ENCODE results near the gene NXPH4. TPM values are rescaled to one million over a fixed set of nuclear protein-coding genes. Genes with fewer than 3 reads are reported as not detected.

NXPH4 gene
- total and polyA plus RNA-seq, 4 experiments from 2014 or later = not detected

DNA sequence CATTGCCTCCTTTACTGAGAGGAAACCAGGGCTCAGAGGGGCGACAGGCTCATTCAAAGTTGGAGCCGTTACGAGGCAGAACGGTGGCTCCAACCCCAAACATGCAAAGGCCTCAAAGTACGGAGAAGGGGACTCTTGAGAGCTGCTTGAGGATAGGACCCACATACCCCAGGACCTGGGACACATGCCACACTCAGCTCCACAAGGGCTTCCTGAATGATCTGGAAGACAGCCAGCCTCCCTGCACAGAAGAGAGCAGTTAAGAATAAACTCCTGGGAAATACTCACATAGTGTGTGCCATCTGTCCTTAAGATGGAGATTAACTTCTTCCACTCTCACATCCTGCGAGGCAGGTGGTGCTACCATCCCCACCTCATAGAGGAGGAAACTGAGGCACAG lies 26.6 kb upstream of the NXPH4 start:
- no peak overlapping the region for H3K27ac Mint-ChIP-seq
- intact Hi-C loops (cut with micrococcal nuclease) = no loop called here
- CTCF ChIA-PET (ENCODE audit: partially characterized antibody) = no interaction called here

DNA sequence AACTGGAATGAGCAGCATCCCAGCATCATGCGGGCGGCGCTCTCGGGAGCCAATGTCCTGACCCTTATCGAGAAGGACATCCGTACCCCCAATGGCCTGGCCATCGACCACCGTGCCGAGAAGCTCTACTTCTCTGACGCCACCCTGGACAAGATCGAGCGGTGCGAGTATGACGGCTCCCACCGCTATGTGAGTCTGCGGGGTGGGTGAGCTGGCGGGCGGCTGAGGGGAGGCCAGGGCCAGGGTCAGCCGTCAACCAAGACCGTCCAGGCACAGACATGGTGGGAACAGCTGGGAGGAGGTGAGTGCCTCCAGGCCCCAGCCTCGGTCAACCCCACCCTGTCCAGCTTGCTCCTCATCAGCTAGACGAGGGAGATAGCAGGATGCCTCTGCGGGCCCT lies 25.8 kb upstream of the NXPH4 start:
- peak in 1 of 5 donors; percentile 30 for DNase-seq
- H3K4me3 Mint-ChIP-seq = no peak overlapping the region
- intact Hi-C loops (cut with micrococcal nuclease) = no loop called here
- Histone ChIP-seq H3K9me3 (ENCODE audit: control insufficient read depth in 1 of 2, low read length in 2 of 2) (no peaks in the 10 kb centered on the region), H3K27ac (ENCODE audit: low read depth, low read length) (no peak overlapping the region), H3K4me1 (ENCODE audit: insufficient read depth, low read length) (no peaks in the 10 kb centered on the region), H3K4me3 (ENCODE audit: low read length in 2 of 2) (no peak overlapping the region), H3K27me3 (ENCODE audit: insufficient read depth, low read length) (no peaks in the 10 kb centered on the region), H3K36me3 (ENCODE audit: insufficient read depth, low read length) (no peaks in the 10 kb centered on the region)
- ChIA-PET CTCF (ENCODE audit: partially characterized antibody) (no interaction called here), POLR2A (ENCODE audit: partially characterized antibody) (no interaction called here)
- H3K9me3 Mint-ChIP-seq = no peaks in the 10 kb centered on the region
- peaks cover 0 to 1% (median 0%) of the 10 kb centered on the region in 4 donors for H3K4me1 Mint-ChIP-seq
- no peaks in the 10 kb centered on the region for H3K36me3 Mint-ChIP-seq
- H3K27ac Mint-ChIP-seq = peak overlapping the region in 1 of 7 donors; percentile 82
- no peaks in the 10 kb centered on the region for H3K27me3 Mint-ChIP-seq

More for the DNA sequence above, 26.6 kb upstream of the NXPH4 start:
- Mint-ChIP-seq H3K9me3 (no peaks in the 10 kb centered on the region), H3K4me3 (no peak overlapping the region), H3K27me3 (no peaks in the 10 kb centered on the region), H3K36me3 (no peaks in the 10 kb centered on the region), H3K4me1 (peaks cover 0 to 1% (median 0%) of the 10 kb centered on the region in 4 donors)
- POLR2A ChIA-PET (ENCODE audit: partially characterized antibody) = no interaction called here
- Histone ChIP-seq H3K27ac (ENCODE audit: low read depth, low read length) (no peak overlapping the region), H3K4me3 (ENCODE audit: low read length in 2 of 2) (no peak overlapping the region), H3K27me3 (ENCODE audit: insufficient read depth, low read length) (no peaks in the 10 kb centered on the region), H3K4me1 (ENCODE audit: insufficient read depth, low read length) (no peaks in the 10 kb centered on the region), H3K36me3 (ENCODE audit: insufficient read depth, low read length) (no peaks in the 10 kb centered on the region), H3K9me3 (ENCODE audit: control insufficient read depth in 1 of 2, low read length in 2 of 2) (no peaks in the 10 kb centered on the region)
- DNase-seq = peak in 1 of 5 donors; percentile 1

DNA sequence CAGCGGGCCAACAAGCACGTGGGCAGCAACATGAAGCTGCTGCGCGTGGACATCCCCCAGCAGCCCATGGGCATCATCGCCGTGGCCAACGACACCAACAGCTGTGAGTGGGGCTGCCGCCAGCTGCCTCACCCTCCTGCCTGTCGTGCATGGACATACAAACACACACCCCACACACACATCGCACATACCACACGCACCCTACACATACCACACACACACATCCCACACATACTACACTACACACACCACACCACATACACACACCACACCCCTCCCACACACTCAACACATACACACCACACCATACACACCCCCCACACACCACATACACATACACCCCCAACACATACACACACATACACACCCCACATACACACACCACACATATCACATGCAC lies 25.2 kb upstream of the NXPH4 start:
- Histone ChIP-seq H3K27me3 (ENCODE audit: insufficient read depth, low read length) (no peaks in the 10 kb centered on the region), H3K27ac (ENCODE audit: low read depth, low read length) (no peak overlapping the region), H3K9me3 (ENCODE audit: control insufficient read depth in 1 of 2, low read length in 2 of 2) (no peaks in the 10 kb centered on the region), H3K36me3 (ENCODE audit: insufficient read depth, low read length) (no peaks in the 10 kb centered on the region), H3K4me3 (ENCODE audit: low read length in 2 of 2) (no peak overlapping the region), H3K4me1 (ENCODE audit: insufficient read depth, low read length) (no peaks in the 10 kb centered on the region)
- no peak overlapping the region for H3K4me3 Mint-ChIP-seq
- no peaks in the 10 kb centered on the region for H3K9me3 Mint-ChIP-seq
- POLR2A ChIA-PET (ENCODE audit: partially characterized antibody) = no interaction called here
- no peak for DNase-seq
- H3K36me3 Mint-ChIP-seq = peaks cover 0 to under 1% of the 10 kb centered on the region in 2 donors
- intact Hi-C loops (cut with micrococcal nuclease) = no loop called here
- no peak overlapping the region for H3K27ac Mint-ChIP-seq
- H3K4me1 Mint-ChIP-seq = peaks cover 0 to 1% (median 0%) of the 10 kb centered on the region in 4 donors
- no peaks in the 10 kb centered on the region for H3K27me3 Mint-ChIP-seq
- CTCF ChIA-PET (ENCODE audit: partially characterized antibody) = no interaction called here

DNA sequence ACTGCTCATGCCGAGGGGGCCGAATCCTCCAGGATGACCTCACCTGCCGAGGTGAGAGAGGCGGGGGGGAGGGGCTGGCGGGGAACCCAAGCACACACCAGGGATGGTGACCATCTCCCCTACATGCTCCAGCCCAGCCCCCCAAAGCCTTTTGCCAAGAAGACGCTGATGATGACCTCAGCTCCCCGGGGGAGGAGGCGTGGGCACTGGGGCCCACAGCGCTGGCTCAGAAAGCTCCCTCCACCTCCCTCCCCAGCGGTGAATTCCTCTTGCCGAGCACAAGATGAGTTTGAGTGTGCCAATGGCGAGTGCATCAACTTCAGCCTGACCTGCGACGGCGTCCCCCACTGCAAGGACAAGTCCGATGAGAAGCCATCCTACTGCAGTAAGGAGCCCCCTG lies 23.7 kb upstream of the NXPH4 start:
- H3K4me3 Mint-ChIP-seq = no peak overlapping the region
- POLR2A ChIA-PET (ENCODE audit: partially characterized antibody) = no interaction called here
- H3K9me3 Mint-ChIP-seq = no peaks in the 10 kb centered on the region

DNA sequence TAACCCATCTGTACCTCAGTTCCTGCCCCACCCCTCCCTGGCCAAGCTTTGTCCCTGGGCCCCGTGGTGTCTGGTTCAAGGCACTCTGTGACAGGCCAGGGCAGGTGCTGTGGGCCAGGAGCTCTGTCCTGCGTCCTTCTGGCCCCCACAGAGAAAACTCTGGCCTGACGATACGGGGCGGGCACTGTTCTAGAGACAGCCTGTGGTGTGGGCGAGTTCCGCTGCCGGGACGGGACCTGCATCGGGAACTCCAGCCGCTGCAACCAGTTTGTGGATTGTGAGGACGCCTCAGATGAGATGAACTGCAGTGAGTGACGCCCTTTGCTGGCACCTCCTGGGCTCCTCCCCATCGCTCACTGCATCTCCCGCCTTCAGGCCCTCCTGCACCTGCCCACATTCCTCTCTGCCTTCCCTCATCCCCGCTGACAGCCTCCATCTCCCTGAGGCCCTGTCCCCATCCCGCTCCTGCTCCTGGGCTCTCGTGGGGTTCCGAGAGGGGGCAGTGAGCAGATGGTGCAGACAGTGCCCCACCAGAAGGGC lies 22.8 kb upstream of the NXPH4 start:
- Histone ChIP-seq H3K4me1 (ENCODE audit: insufficient read depth, low read length) (no peaks in the 10 kb centered on the region), H3K4me3 (ENCODE audit: low read length in 2 of 2) (no peak overlapping the region), H3K27ac (ENCODE audit: low read depth, low read length) (no peak overlapping the region), H3K9me3 (ENCODE audit: control insufficient read depth in 1 of 2, low read length in 2 of 2) (no peaks in the 10 kb centered on the region), H3K27me3 (ENCODE audit: insufficient read depth, low read length) (no peaks in the 10 kb centered on the region), H3K36me3 (ENCODE audit: insufficient read depth, low read length) (no peaks in the 10 kb centered on the region)
- CTCF ChIA-PET (ENCODE audit: partially characterized antibody) = no interaction called here
- Mint-ChIP-seq H3K9me3 (no peaks in the 10 kb centered on the region), H3K4me1 (peaks cover 0 to 1% (median 0%) of the 10 kb centered on the region in 4 donors), H3K27me3 (no peaks in the 10 kb centered on the region), H3K4me3 (no peak overlapping the region), H3K36me3 (peaks cover 0 to 1% of the 10 kb centered on the region in 2 donors), H3K27ac (no peak overlapping the region)
- no peak for DNase-seq
- intact Hi-C loops (cut with micrococcal nuclease) = no loop called here
- POLR2A ChIA-PET (ENCODE audit: partially characterized antibody) = no interaction called here

More for the DNA sequence above, 23.7 kb upstream of the NXPH4 start:
- Mint-ChIP-seq H3K27ac (no peak overlapping the region), H3K36me3 (peaks cover 0 to 1% of the 10 kb centered on the region in 2 donors), H3K27me3 (no peaks in the 10 kb centered on the region), H3K4me1 (peaks cover 0 to 1% (median 0%) of the 10 kb centered on the region in 4 donors)
- H3K27me3 ChIP-seq (ENCODE audit: insufficient read depth, low read length) = no peaks in the 10 kb centered on the region
- H3K4me1 ChIP-seq (ENCODE audit: insufficient read depth, low read length) = no peaks in the 10 kb centered on the region
- no peak overlapping the region for H3K27ac ChIP-seq (ENCODE audit: low read depth, low read length)
- H3K9me3 ChIP-seq (ENCODE audit: control insufficient read depth in 1 of 2, low read length in 2 of 2) = no peaks in the 10 kb centered on the region
- H3K4me3 ChIP-seq (ENCODE audit: low read length in 2 of 2) = no peak overlapping the region
- DNase-seq = peak in 1 of 5 donors; percentile 7
- intact Hi-C loops (cut with micrococcal nuclease) = no loop called here
- H3K36me3 ChIP-seq (ENCODE audit: insufficient read depth, low read length) = no peaks in the 10 kb centered on the region
- CTCF ChIA-PET (ENCODE audit: partially characterized antibody) = no interaction called here

DNA sequence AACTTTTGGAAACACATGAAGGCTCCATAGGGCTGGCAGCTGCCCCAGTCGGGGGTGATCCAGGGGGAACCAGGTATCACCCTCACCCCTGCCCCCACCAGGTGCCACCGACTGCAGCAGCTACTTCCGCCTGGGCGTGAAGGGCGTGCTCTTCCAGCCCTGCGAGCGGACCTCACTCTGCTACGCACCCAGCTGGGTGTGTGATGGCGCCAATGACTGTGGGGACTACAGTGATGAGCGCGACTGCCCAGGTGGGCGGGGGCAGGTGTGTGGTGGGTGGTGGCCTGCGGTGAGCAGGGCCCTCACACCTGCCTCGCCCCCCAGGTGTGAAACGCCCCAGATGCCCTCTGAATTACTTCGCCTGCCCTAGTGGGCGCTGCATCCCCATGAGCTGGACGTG lies 22.3 kb upstream of the NXPH4 start:
- no peaks in the 10 kb centered on the region for H3K9me3 ChIP-seq (ENCODE audit: control insufficient read depth in 1 of 2, low read length in 2 of 2)
- no peak for DNase-seq
- H3K4me1 ChIP-seq (ENCODE audit: insufficient read depth, low read length) = no peaks in the 10 kb centered on the region
- H3K27me3 Mint-ChIP-seq = no peaks in the 10 kb centered on the region
- no peaks in the 10 kb centered on the region for H3K9me3 Mint-ChIP-seq
- ChIA-PET CTCF (ENCODE audit: partially characterized antibody) (no interaction called here), POLR2A (ENCODE audit: partially characterized antibody) (no interaction called here)
- H3K4me1 Mint-ChIP-seq = peaks cover 0 to 1% (median 0%) of the 10 kb centered on the region in 4 donors
- no peaks in the 10 kb centered on the region for H3K27me3 ChIP-seq (ENCODE audit: insufficient read depth, low read length)
- H3K4me3 Mint-ChIP-seq = no peak overlapping the region
- intact Hi-C loops (cut with micrococcal nuclease) = no loop called here
- H3K27ac Mint-ChIP-seq = no peak overlapping the region
- no peak overlapping the region for H3K4me3 ChIP-seq (ENCODE audit: low read length in 2 of 2)
- H3K36me3 ChIP-seq (ENCODE audit: insufficient read depth, low read length) = no peaks in the 10 kb centered on the region
- no peak overlapping the region for H3K27ac ChIP-seq (ENCODE audit: low read depth, low read length)
- H3K36me3 Mint-ChIP-seq = peaks cover 0 to 1% of the 10 kb centered on the region in 2 donors

DNA sequence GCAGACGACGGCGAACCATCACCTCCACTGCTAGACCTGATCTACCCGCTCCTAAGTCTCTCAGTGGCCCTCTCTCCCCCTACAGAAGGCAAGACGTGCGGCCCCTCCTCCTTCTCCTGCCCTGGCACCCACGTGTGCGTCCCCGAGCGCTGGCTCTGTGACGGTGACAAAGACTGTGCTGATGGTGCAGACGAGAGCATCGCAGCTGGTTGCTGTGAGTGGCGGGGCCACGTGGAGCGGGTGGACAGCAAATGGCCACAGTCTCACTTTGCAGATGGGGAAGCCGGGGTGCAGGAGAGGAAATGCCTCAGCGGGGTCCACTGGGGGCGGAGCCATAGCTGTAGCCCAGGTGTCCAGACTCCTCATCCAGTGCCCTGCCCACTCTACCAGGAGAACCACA lies 21.4 kb upstream of the NXPH4 start:
- Mint-ChIP-seq H3K4me1 (peaks cover 0 to 1% (median 0%) of the 10 kb centered on the region in 4 donors), H3K4me3 (no peak overlapping the region), H3K9me3 (no peaks in the 10 kb centered on the region), H3K36me3 (peaks cover 0 to 1% of the 10 kb centered on the region in 2 donors), H3K27me3 (no peaks in the 10 kb centered on the region), H3K27ac (peak overlapping the region in 1 of 7 donors; percentile 57)
- H3K27ac ChIP-seq (ENCODE audit: low read depth, low read length) = no peak overlapping the region
- ChIA-PET POLR2A (ENCODE audit: partially characterized antibody) (no interaction called here), CTCF (ENCODE audit: partially characterized antibody) (no interaction called here)
- H3K36me3 ChIP-seq (ENCODE audit: insufficient read depth, low read length) = no peaks in the 10 kb centered on the region
- no peaks in the 10 kb centered on the region for H3K4me1 ChIP-seq (ENCODE audit: insufficient read depth, low read length)
- no peak for DNase-seq
- H3K4me3 ChIP-seq (ENCODE audit: low read length in 2 of 2) = no peak overlapping the region
- intact Hi-C loops (cut with micrococcal nuclease) = no loop called here
- H3K27me3 ChIP-seq (ENCODE audit: insufficient read depth, low read length) = no peaks in the 10 kb centered on the region
- H3K9me3 ChIP-seq (ENCODE audit: control insufficient read depth in 1 of 2, low read length in 2 of 2) = no peaks in the 10 kb centered on the region
